HG03025 (cell line): ENCODE data around the gene GANC.

Experiments
- ATAC-seq: cut with Tn5 transposase; IDR thresholded peaks from one replicate; pipeline ENCODE4 v1.9.1; 2021; ENCODE audit warnings: mild to moderate bottlenecking, moderate library complexity; ENCODE audit not compliant: unreplicated experiment, low FRiP score

Gene GANC

DNA sequence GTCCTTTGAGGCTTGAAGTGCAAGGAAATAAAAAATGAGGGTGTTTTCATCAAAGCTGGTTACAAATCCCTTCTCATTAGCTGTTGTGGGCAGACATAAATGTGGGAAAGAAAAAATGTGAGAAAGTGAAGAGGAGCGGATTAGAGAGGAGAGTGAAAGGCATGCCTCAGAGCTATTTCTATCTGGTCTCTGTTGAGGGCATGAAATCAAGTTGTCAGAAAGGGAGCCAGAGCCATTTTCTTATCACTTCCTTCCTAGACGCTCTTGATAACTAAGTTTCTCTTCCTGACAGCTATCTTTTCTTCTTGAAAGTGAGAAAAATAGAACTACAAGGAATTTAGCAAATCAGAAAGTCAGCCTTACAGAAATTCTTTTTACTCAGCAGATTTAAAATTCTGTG is 65.5 kb downstream of the GANC start:
- ATAC-seq: no peak

GRCh38 chr15:42343596-42344232 is 70.7 kb downstream of the GANC start:
- no peak for ATAC-seq

DNA sequence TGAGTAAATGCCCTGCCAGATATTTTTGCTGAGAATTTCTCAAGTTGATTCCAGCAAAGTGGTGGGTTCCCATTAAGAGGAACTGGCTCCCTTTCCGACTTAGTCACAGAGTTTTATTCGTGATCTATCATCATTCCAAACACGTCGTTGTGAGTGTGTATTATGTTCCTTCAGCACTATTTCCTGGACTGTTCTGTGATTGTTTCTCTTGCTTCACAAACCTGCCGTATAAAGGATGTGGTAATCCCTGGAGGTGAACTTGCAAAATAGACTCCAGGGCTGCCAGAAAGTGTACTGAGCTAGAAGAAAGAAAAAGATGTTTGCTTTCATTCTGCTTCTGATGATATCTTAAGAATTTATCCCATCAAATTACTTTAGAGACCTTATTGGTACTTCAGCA is 71.8 kb downstream of the GANC start:
- ATAC-seq: no peak

DNA sequence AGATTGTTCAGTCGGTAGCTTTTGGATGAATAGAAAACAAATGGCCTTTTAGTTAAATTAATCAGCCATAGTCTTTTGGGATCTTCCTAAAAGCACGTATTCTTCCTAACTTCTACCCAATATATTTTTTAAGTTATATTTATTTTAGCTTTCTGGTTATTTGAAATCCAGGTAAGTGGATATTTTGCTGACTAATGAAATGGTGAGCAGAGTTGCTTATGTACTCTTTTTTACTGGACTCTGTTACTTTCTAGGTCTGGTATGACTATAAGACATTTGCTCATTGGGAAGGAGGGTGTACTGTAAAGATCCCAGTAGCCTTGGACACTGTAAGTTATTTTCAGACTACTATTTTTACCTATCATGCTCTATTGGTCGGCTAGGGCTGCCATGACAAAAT is 72.5 kb downstream of the GANC start:
- ATAC-seq: no peak

- ATAC-seq: no peak
Observed at GRCh38 chr15:42348083-42348482, 75.1 kb downstream of the GANC start.

DNA sequence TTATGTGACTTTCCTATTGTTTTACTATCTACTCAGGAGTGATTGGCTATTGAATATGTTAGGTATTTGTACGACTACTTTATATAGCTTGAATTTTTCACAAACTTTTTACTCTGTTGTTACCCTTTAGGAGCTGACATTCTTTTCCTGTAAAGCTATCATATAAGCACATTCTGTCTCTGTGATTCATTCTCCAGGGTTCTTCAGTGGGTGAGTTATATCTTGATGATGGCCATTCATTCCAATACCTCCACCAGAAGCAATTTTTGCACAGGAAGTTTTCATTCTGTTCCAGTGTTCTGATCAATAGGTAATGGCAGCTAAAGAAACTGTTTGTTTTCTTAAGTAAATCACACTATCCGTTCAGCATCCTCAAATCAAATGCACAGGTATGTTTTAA is 76.2 kb downstream of the GANC start:
- no peak for ATAC-seq

GRCh38 chr15:42352401-42352800 is 79.4 kb downstream of the GANC start:
- no peak for ATAC-seq

DNA sequence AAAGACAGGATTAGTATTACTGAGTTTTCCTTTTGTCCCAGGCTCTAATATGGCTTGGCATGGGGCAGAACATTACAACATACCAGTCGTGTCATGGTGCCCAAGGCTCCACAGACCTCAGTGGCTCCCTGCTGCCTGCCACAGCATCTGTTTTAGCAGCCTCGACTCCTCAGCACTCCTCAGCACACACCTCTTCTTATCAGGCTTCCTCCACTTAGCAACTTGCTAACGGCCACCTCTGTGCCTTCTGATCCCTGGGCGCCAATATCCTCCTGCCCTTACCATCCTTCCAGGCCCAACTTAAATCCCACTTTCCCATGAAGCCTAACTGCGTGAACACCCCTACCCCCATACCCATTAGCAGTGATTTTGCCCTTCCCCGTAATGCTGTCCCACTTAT is 80.1 kb downstream of the GANC start:
- ATAC-seq: no peak

- no peak for ATAC-seq
Observed at GRCh38 chr15:42354824-42355223, 81.8 kb downstream of the GANC start.

DNA sequence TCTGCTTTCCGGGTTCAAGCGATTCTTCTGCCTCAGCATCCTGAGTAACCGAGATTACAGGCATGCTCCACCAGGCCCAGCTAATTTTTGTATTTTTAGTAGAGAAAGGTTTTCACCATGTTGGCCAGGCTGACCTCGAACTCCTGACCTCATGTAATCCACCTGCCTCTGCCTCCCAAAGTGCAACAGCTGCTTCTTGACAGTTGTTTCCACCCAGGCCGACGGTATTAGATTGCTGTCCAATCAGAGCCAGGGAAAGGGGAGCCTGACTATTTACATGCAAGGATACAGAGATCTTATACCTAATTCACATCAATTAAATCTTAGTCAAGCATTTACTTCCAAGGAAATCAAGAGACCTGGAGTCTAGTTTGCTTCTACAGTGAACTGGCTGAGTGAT is 82.3 kb downstream of the GANC start:
- no peak for ATAC-seq

GRCh38 chr15:42356851-42357250 is 83.8 kb downstream of the GANC start:
- ATAC-seq: no peak

- no peak for ATAC-seq
Observed at GRCh38 chr15:42358141-42358540, 85.1 kb downstream of the GANC start.

DNA sequence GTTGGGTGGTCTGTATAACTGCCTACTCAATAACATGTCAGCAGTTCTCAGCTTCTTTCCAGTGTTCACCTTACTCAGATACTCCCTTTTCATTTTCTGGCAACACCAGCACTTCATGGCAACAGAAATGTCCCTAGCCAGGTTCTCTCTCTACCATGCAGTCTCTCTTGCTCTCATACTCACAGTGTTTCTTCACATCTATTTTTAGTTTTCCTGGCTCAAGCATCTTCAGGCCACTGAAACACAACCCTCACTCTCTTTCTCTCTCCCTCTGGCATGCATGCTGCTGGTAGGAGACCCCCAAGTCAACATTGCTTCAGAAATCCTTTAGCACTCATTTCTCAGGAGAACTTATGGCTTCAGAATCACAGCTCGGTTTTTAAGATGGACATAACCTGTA is 86.2 kb downstream of the GANC start, which contains the start of gene CAPN3:
TSS of gene CAPN3 (plus strand) at position 253 of the 400 bp plus-strand sequence. CDS start 305 bp downstream, outside the sequence.
- no peak for ATAC-seq

DNA sequence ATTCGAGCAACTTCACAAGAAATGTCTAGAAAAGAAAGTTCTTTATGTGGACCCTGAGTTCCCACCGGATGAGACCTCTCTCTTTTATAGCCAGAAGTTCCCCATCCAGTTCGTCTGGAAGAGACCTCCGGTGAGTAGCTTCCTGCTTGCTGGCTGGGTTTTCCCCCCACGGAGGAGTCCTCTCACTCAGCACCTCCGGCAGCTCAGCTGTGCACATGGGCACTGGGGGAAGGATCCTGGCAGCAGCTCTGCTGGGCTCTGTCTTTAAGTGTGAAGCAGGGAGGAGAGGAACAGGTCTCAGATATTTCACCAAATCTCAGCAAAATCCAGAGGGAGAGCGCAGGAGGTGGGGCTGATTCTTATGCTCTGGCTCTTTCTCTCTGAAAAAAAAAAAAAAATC is 87.0 kb downstream of the GANC start:
- no peak for ATAC-seq

DNA sequence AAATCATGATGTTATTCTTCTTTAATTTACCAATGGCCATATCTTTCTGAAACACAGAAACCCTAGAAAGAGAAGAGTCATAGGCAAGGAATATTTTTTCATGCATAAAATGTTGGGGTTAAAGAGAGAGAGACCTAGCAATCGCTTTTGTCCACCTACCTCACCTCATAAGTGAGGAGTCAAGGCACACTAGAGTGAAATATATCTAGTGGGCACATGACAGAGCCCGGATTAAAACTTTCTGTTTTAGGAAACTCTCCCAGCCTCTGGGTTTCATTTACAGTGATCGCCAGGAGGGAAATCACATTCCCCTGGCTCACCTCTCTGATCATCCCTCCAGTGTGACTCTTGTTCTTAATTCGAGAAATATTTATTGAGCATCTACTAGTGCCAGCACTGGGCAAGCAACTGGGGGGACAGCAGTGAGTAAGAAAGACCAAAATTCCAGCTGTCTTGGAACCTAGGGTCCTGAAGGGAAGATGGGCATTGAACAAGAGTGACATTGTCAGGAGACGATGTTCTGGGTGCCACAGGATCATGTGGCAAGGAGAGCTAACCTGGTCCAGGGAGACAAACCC is 87.6 kb downstream of the GANC start:
- ATAC-seq: no peak

- no peak for ATAC-seq
Observed at GRCh38 chr15:42363487-42363886, 90.5 kb downstream of the GANC start.

DNA sequence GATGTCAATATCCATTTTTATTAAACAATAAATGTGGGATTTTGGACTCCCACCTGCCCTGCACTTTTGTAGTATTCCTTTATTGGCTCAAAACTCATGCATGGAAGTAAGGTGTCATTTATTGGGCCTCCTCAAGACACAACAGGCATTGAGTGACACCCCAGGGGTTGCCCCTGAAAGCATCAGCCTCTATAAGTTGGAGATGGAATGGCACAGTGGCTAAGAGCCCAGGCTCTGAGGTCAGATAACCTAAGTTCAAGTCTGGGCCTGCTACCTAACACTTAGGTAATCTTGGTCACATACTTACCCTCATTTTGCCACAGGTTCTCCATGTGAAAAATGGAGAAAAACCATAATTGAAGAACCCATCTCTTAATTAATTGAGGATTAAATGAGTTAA is 90.9 kb downstream of the GANC start:
- no peak for ATAC-seq

DNA sequence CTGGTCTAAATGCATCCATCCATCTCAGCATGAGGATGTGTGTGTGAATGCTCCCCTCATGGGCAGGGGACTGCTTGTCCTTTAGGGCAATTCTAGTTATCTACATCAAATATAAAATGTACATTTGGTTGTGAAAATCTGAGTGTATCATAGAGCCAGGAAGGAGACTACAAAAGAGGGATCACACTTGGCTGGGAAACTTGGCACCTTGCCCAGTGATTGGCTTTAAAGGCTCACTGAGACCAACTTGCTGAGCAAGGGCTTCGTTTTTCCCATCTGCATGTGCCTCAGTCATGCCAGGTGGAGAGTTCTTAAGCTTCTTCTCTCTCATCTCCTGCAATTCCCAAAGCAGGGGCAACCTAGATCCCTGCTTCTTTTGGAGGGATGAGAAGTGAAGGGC is 91.5 kb downstream of the GANC start:
- ATAC-seq: no peak

- no peak for ATAC-seq
Observed at GRCh38 chr15:42365921-42366550, 93.0 kb downstream of the GANC start.

DNA sequence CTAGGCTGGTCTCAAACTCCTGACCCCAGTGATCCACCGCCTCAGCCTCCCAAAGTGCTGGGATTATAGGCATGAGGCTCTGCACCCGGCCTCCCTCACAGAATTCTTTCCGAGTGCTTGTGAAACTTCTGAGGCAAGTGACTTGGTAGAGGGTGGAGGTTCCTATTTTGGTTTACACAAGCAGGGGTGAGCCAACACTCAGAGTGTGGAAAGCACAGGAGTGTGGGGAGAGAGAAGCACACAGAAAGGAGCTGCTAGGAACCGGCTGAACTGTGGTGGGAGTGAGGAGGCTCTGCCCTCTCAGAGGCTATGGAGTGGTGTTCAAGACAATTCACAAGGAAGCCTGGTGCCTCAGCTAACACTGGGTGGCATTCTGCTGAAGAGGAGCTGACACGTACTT is 94.0 kb downstream of the GANC start:
- ATAC-seq: no peak

GRCh38 chr15:42368096-42368495 is 95.1 kb downstream of the GANC start:
- no peak for ATAC-seq

- no peak for ATAC-seq
Observed at GRCh38 chr15:42371096-42371495, 98.1 kb downstream of the GANC start.
